Measurements from ENCODE around the gene MICAL3. TPM values are rescaled to one million over a fixed set of nuclear protein-coding genes. Genes with fewer than 3 reads are reported as not detected.

The MICAL3 gene
- total RNA-seq, 1 donor from 2014 or later: 54.8 TPM

GRCh38 chr22:18013947-18014346, 10.4 kb downstream of the MICAL3 start:
- Mint-ChIP-seq H3K27ac (no peak overlapping the region), H3K36me3 (ENCODE audit: insufficient read depth) (no peaks in the 10 kb centered on the region), H3K27me3 (peaks cover 3% of the 10 kb centered on the region), H3K4me1 (ENCODE audit: low read depth) (peaks cover 4% of the 10 kb centered on the region), H3K4me3 (ENCODE audit: low read depth) (no peak overlapping the region), H3K9me3 (ENCODE audit: low read depth) (no peaks in the 10 kb centered on the region)
- TF ChIP-seq CTCF (IDR thresholded peaks at IDR 0.05; ENCODE audit: unreplicated experiment): no peak
- no peak for DNase-seq (ENCODE audit: low spot score, unreplicated experiment)

GRCh38 chr22:18013436-18013835, 10.9 kb downstream of the MICAL3 start:
- TF ChIP-seq CTCF (IDR thresholded peaks at IDR 0.05; ENCODE audit: unreplicated experiment): no peak
- Mint-ChIP-seq H3K27ac (no peak overlapping the region), H3K4me3 (ENCODE audit: low read depth) (no peak overlapping the region), H3K9me3 (ENCODE audit: low read depth) (no peaks in the 10 kb centered on the region), H3K27me3 (peaks cover 3% of the 10 kb centered on the region), H3K36me3 (ENCODE audit: insufficient read depth) (no peaks in the 10 kb centered on the region), H3K4me1 (ENCODE audit: low read depth) (peaks cover 4% of the 10 kb centered on the region)
- DNase-seq (ENCODE audit: low spot score, unreplicated experiment): no peak

- Mint-ChIP-seq H3K36me3 (ENCODE audit: insufficient read depth) (no peaks in the 10 kb centered on the region), H3K27me3 (peaks cover 3% of the 10 kb centered on the region), H3K27ac (no peak overlapping the region), H3K4me1 (ENCODE audit: low read depth) (peaks cover 4% of the 10 kb centered on the region), H3K9me3 (ENCODE audit: low read depth) (no peaks in the 10 kb centered on the region), H3K4me3 (ENCODE audit: low read depth) (no peak overlapping the region)
- DNase-seq (ENCODE audit: low spot score, unreplicated experiment): no peak
- no peak for TF ChIP-seq CTCF (IDR thresholded peaks at IDR 0.05; ENCODE audit: unreplicated experiment)
Observed at GRCh38 chr22:18012531-18012930, 11.8 kb downstream of the MICAL3 start.

- Mint-ChIP-seq H3K36me3 (ENCODE audit: insufficient read depth) (no peaks in the 10 kb centered on the region), H3K4me3 (ENCODE audit: low read depth) (no peak overlapping the region), H3K27ac (no peak overlapping the region), H3K9me3 (ENCODE audit: low read depth) (no peaks in the 10 kb centered on the region), H3K4me1 (ENCODE audit: low read depth) (peaks cover 14% of the 10 kb centered on the region), H3K27me3 (peaks cover 3% of the 10 kb centered on the region)
- TF ChIP-seq CTCF (IDR thresholded peaks at IDR 0.05; ENCODE audit: unreplicated experiment): no peak
- no peak for DNase-seq (ENCODE audit: low spot score, unreplicated experiment)
Observed at GRCh38 chr22:18010266-18010665, 14.1 kb downstream of the MICAL3 start.

- no peak for DNase-seq (ENCODE audit: low spot score, unreplicated experiment)
- Mint-ChIP-seq H3K36me3 (ENCODE audit: insufficient read depth) (no peaks in the 10 kb centered on the region), H3K27me3 (peaks cover 3% of the 10 kb centered on the region), H3K4me3 (ENCODE audit: low read depth) (no peak overlapping the region), H3K4me1 (ENCODE audit: low read depth) (peaks cover 16% of the 10 kb centered on the region), H3K27ac (no peak overlapping the region), H3K9me3 (ENCODE audit: low read depth) (no peaks in the 10 kb centered on the region)
- TF ChIP-seq CTCF (IDR thresholded peaks at IDR 0.05; ENCODE audit: unreplicated experiment): no peak
Observed at GRCh38 chr22:18008136-18008535, 16.2 kb downstream of the MICAL3 start.
